Heart left ventricle (tissue), 13 donors: ENCODE measurements around the gene TBX1.

Experiments used
- POLR2A ChIP-seq, 2 donors: fragments of 450-650 bp; IDR thresholded peaks; one replicate each; pipeline ENCODE4 v1.6.1; 2017; ENCODE audit warnings: antibody characterized with exemption in 2 of 2, mild to moderate bottlenecking in 2 of 2, moderate library complexity in 2 of 2
- TF ChIP-seq, protein P1 (sequence below), 12 donors: fragments of 200-600 bp; sonication (generic) in 4 of 12; IDR thresholded peaks; one replicate each; pipeline versions ENCODE4 v1.5.0 to v1.8.0; 2018 to 2022; ENCODE audit warnings: antibody characterized with exemption in 12 of 12, mild to moderate bottlenecking in 5 of 12
- donor health status: ischemic (EF 13 %, LVEDD 7.1; RV severe dilation, severe dysfunction).
- donor health status: DM: no; HTN: yes; CAD: no.
- donor health status: DM: no; HTN: no; CAD: no.
- donor health status: ischemic (EF 25% LVEDD 6.9; RV normal size, moderate dysfunction).
- donor health status: ischemic (EF 25% LVEDD 5.7; RV mildly dilated, moderate dysfunction).
- donor health status: ischemic (EF 35%, LVEDD 5.7; RV mildly dilated, moderate dysfunction).
- donor health status: nonischemic (EF 11% LVEDD 7.7; RV severe dilation, severe dysfunction).
- donor health status: DM: yes; HTN: yes; CAD: no.
- donor health status: PGD.
- donor health status: ischemic (EF 29% LVEDD 5.4; RV normal size, mild dysfunction).
- donor health status: nonischemic (EF 23%, LVEDD 6.1; RV moderate dilation, normal function).

DNA sequence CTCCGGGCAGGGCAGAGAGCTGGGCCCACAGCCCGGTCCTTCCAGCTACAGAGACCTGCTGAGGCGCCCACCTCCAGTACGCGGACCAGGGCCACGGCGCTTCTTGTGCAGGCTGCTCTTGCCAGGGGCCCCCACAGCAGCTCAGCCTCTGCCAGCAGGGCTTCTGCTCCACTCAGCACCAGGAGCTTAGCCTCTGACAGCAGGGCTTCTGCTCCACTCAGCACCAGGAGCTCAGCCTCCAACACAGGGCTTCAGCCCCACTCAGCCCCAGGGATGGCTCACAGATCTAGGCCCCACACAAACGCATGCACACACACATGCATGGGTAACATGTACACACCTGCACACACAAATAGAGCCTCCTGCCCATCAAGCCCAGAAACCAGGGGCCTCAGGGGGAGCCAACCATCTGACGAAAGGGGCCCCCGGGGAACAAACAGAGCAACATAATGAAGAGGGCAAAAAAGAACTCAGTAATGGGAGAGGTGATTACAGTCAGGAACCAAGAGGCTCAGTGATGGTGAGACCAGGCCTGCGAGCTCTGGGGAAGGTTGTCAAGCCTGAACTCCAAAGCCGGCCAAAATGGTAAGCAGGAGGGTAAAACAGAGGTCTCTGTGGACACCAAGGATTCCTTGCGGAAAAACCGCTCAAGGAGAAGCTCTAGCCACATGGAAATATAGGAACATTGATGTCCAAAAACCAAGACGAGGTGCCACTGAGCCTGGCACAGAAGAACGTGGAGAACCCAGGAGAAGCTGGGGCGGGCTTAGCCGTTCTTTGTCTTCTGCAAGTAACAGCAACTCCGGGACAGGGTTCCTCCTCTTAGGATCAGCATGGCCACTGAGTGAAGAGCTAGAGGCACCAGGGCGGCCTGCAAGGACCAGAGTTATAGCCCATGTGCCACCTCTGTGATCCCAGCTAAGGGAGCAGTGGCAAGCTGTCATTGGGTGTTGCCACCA lies 47.6 kb downstream of the TBX1 start:
- TF ChIP-seq POLR2A (IDR thresholded peaks at IDR 0.05) = no peak
- TF ChIP-seq, protein P1, sequence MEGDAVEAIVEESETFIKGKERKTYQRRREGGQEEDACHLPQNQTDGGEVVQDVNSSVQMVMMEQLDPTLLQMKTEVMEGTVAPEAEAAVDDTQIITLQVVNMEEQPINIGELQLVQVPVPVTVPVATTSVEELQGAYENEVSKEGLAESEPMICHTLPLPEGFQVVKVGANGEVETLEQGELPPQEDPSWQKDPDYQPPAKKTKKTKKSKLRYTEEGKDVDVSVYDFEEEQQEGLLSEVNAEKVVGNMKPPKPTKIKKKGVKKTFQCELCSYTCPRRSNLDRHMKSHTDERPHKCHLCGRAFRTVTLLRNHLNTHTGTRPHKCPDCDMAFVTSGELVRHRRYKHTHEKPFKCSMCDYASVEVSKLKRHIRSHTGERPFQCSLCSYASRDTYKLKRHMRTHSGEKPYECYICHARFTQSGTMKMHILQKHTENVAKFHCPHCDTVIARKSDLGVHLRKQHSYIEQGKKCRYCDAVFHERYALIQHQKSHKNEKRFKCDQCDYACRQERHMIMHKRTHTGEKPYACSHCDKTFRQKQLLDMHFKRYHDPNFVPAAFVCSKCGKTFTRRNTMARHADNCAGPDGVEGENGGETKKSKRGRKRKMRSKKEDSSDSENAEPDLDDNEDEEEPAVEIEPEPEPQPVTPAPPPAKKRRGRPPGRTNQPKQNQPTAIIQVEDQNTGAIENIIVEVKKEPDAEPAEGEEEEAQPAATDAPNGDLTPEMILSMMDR (IDR thresholded peaks at IDR 0.05) = no peak
